GM20431 (cell line): ENCODE measurements around the gene RBM4B.

Source experiments
- in situ Hi-C: fragments of 300-500 bp; cut with MseI, MboI; formaldehyde crosslinking; loops from one replicate; pipeline ENCODE4 v1.15.0; 2020; ENCODE audit warnings: low sequenced_read_pairs; ENCODE audit not compliant: unreplicated experiment

The RBM4B gene

DNA sequence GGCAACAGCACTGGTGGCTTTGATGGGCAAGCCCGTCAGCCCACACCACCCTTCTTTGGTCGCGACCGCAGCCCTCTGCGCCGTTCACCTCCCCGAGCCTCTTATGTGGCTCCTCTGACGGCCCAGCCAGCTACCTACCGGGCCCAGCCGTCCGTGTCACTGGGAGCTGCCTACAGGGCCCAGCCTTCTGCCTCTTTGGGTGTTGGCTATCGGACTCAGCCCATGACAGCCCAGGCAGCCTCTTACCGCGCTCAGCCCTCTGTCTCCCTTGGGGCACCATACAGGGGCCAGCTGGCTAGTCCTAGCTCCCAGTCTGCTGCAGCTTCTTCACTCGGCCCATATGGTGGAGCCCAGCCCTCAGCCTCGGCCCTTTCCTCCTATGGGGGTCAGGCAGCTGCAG lies 53.2 kb downstream of the RBM4B start:
- in situ Hi-C loops = no loop called here

DNA sequence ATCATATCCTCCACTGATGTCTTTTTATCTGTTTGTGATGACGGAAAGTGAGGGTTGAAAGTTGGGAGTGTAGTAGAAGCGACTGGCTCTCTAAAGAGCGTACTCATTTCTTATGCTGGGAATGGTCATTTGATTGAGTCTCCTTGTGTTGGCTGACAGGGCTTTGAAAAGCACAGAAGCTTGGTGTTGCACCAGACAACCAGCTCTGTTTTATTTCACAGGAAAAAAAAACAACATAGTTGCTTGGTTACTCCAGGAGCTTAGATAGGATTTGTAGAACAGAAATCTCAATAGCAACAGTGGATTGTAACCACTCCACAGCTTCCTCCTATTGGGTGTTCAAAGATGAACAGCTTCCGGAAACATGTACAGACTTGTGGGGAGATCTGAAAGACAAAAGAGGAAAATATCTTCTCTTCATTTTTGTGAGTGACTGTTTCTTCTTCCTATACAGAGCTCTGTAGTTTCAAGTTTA lies 58.6 kb downstream of the RBM4B start:
- in situ Hi-C loops = no loop called here

DNA sequence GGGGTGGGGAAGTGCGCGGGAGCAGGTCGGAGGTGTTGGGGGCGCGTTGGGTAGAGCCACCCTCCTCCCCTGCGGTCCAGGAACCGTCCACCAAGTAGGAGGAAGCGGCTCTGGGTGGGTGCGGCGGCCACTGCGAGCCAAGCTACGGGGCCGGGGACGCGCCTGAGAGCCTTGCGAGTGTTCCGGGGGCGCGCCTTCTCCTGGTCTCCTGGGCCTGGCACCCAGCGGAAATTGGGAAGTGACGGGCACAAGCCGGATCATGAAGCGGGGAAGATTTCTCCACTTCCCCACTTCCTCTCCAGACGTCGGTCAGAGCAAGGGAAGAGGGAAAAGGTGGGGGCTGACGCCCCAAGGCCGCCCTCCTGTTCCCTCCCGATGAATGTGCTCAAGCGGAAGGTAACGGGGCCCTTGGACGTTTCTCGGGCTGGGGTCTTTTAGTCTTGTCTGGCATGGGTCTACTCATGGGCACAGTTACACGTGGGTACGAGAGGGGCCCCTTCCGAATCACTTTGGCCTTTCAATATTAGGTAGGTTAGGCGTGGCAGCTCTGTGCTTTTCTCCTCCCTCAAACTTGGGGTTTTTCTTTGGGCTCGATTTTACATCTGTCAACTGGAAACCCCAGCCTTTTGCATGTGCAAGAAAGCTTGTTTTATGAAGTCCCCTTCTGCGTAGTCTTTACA lies 60.4 kb downstream of the RBM4B start:
- in situ Hi-C loops = no loop called here

DNA sequence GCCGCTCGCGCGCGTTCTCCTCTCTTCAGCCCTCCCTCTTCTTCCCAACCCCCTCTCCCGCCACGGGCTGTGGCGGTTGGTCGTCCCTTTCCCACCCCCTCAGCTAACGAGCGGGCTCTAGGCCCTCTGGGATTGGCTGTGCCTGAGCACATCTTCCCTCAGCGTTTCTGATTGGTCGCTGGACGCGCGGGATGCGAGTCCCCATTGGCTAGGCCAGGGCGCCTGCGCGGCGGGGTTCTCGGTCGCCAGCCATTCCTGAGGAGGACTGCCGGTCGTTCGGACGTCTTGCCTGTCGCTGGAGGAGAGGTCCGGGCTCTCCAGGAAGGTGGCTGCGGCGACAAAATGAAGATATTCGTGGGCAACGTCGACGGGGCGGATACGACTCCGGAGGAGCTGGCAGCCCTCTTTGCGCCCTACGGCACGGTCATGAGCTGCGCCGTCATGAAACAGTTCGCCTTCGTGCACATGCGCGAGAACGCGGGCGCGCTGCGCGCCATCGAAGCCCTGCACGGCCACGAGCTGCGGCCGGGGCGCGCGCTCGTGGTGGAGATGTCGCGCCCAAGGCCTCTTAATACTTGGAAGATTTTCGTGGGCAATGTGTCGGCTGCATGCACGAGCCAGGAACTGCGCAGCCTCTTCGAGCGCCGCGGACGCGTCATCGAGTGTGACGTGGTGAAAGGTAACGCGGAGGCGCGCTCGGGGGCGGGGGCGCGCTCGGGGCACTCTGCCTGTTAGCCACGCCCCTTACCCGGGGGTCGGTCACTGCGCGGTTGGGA lies 61.1 kb downstream of the RBM4B start, which contains the start of gene RBM14:
RBM14 (plus strand) TSS at position 252 of the 776 bp plus-strand sequence; CDS start at position 343, 91 bp downstream.
- in situ Hi-C loops = no loop called here
